OCI-LY3 (cell line): ENCODE results near the gene SSBP2.

ENCODE experiments used
- H2AFZ ChIP-seq: fragments of 200-600, 300-600 bp; shearing (Covaris generic); 2 replicates; pipeline ENCODE4 v1.6.0; 2014; ENCODE audit warnings: antibody characterized with exemption, low read depth, low read length
- H3K27ac ChIP-seq: fragments of 200-600, 300-600 bp; sonication (generic); 2 replicates; pipeline ENCODE4 v1.5.1; 2014; ENCODE audit warnings: mild to moderate bottlenecking, low read length, moderate library complexity, mixed read lengths
- H3K27me3 ChIP-seq: fragments of 200-600, 300-600 bp; sonication (generic); 2 replicates; pipeline ENCODE4 v1.6.1; 2014; ENCODE audit warnings: low read depth, low read length, mixed read lengths
- H3K36me3 ChIP-seq: fragments of 200-600, 300-600 bp; sonication (generic); replicated peaks from 2 replicates; pipeline ENCODE3; 2014; ENCODE audit warnings: low read depth, low read length, mixed read lengths
- H3K4me1 ChIP-seq: fragments of 300-600, 200-600 bp; sonication (generic); 2 replicates; pipeline ENCODE4 v1.6.1; 2014; ENCODE audit warnings: low read length, mixed read lengths
- H3K4me2 ChIP-seq: fragments of 200-600, 300-600 bp; sonication (generic); 2 replicates; pipeline ENCODE4 v1.6.1; 2014; ENCODE audit warnings: low read length, mixed read lengths
- H3K4me3 ChIP-seq: fragments of 300-600, 200-600 bp; sonication (generic); 2 replicates; pipeline ENCODE4 v1.5.1; 2014; ENCODE audit warnings: antibody characterized with exemption, mild to moderate bottlenecking, low read length, moderate library complexity
- H3K79me2 ChIP-seq: fragments of 300-600, 200-600 bp; shearing (Covaris generic); 2 replicates; pipeline ENCODE4 v1.6.1; 2014; ENCODE audit warnings: mild to moderate bottlenecking, low read length, mixed read lengths
- H3K9ac ChIP-seq: fragments of 300-600, 200-600 bp; shearing (Covaris generic); 2 replicates; pipeline ENCODE4 v1.6.0; 2014; ENCODE audit warnings: mild to moderate bottlenecking, low read length, moderate library complexity
- H3K9me3 ChIP-seq: fragments of 200-600, 300-600 bp; shearing (Covaris generic); 2 replicates; pipeline ENCODE4 v1.6.1; 2014; ENCODE audit warnings: low read length, mixed read lengths; ENCODE audit not compliant: insufficient read depth
- H4K20me1 ChIP-seq: fragments of 200-600, 300-600 bp; sonication (generic); 2 replicates; pipeline ENCODE4 v1.6.1; 2016; ENCODE audit warnings: low read length, mixed read lengths; ENCODE audit not compliant: insufficient read depth
- CTCF ChIP-seq: fragments of 200-600, 300-600 bp; sonication (generic); IDR thresholded peaks from 2 replicates; pipeline ENCODE4 v1.5.1; 2014; ENCODE audit warnings: antibody characterized with exemption, low read length, low read depth
- EZH2phosphoT487 ChIP-seq: fragments of 200-600 bp; shearing (Covaris generic); IDR thresholded peaks from 2 replicates; pipeline ENCODE4 v1.6.1; 2018; ENCODE audit warnings: antibody characterized with exemption, mixed run types, low read depth

Gene SSBP2

DNA sequence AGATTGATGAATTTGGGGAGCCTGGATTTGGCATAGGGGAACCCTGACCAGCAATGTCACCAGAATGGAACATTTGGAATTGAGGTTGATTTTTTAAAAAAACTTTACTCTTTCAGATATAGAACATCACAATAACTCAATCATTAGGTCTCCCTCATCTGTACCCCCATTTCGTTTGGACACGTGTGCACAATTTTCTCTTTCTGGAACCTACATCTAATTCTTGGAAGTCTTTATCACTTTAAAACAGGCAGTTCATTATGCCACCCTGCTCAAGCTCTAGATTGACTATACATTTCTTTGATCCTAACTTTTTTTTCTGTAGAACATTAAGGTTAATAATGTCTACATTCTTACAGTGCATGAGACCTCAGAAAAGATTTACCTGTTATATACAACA, 3.7 kb upstream of the SSBP2 start:
- H3K4me2 ChIP-seq = no peak overlapping the region
- no peaks in the 10 kb centered on the region for H3K9me3 ChIP-seq
- no peak overlapping the region for H3K27ac ChIP-seq
- no peaks in the 10 kb centered on the region for H4K20me1 ChIP-seq
- H3K27me3 ChIP-seq = no peaks in the 10 kb centered on the region
- H3K4me3 ChIP-seq = no peak overlapping the region
- no peak overlapping the region for H3K9ac ChIP-seq
- TF ChIP-seq EZH2phosphoT487 = no peak
- TF ChIP-seq CTCF = no peak
- peaks cover 4% of the 10 kb centered on the region; the same call in 1 of the 2 replicates for H3K4me1 ChIP-seq
- H3K36me3 ChIP-seq = no peaks in the 10 kb centered on the region
- no peaks in the 10 kb centered on the region for H3K79me2 ChIP-seq
- no peak overlapping the region for H2AFZ ChIP-seq

DNA sequence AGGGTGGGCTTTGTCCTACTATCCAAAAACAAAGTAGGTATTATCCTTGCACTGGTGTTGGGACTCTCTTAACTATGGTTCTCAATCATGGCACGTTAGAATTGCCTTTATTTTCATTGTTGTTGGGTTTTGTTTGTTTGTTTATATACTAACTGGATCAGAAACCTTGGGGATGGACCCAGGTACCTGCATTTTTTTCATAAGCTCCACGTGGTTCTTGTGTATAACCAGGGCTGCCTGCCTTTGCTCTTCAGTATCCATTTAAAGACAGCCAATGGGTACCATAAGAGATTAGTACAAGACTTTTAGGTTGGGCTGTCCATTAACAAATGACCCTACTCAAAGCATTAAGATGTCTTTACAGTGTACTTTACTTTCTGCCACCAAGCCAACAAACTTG, 2.5 kb upstream of the SSBP2 start:
- no peak overlapping the region for H3K27ac ChIP-seq
- H3K9ac ChIP-seq = no peak overlapping the region
- H2AFZ ChIP-seq = no peak overlapping the region
- no peaks in the 10 kb centered on the region for H3K9me3 ChIP-seq
- H3K4me1 ChIP-seq = peaks cover 10% of the 10 kb centered on the region
- H4K20me1 ChIP-seq = no peaks in the 10 kb centered on the region
- TF ChIP-seq EZH2phosphoT487 (no peak), CTCF (no peak)
- peaks cover 12% of the 10 kb centered on the region for H3K27me3 ChIP-seq
- H3K79me2 ChIP-seq = no peaks in the 10 kb centered on the region
- no peak overlapping the region for H3K4me2 ChIP-seq
- H3K36me3 ChIP-seq = no peaks in the 10 kb centered on the region
- no peak overlapping the region for H3K4me3 ChIP-seq

DNA sequence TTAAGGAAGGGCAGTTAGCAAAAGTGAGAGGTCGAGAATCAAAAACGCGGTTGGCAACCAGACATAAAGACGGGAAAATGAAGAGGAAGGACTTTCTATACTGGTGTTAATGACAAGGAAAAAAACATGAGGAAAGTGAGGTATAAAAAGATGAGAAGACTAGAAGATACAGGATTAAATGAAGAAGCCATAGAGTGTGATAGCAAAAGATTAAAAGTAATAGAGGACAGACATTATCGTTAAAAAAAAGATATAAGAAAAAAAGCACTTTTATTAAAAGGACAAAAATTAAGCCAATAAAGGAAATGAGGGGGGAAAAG, 1.7 kb upstream of the SSBP2 start:
- Histone ChIP-seq H2AFZ (no peak overlapping the region), H3K36me3 (no peaks in the 10 kb centered on the region), H3K4me3 (no peak overlapping the region), H3K9me3 (no peaks in the 10 kb centered on the region), H3K4me1 (peaks cover 10% of the 10 kb centered on the region), H3K27me3 (peaks cover 20% of the 10 kb centered on the region), H3K4me2 (peak overlapping the region; percentile 83; the same call in 1 of the 2 replicates), H3K79me2 (no peaks in the 10 kb centered on the region), H3K27ac (no peak overlapping the region), H3K9ac (no peak overlapping the region), H4K20me1 (no peaks in the 10 kb centered on the region)
- no peak for TF ChIP-seq CTCF
- no peak for TF ChIP-seq EZH2phosphoT487

DNA sequence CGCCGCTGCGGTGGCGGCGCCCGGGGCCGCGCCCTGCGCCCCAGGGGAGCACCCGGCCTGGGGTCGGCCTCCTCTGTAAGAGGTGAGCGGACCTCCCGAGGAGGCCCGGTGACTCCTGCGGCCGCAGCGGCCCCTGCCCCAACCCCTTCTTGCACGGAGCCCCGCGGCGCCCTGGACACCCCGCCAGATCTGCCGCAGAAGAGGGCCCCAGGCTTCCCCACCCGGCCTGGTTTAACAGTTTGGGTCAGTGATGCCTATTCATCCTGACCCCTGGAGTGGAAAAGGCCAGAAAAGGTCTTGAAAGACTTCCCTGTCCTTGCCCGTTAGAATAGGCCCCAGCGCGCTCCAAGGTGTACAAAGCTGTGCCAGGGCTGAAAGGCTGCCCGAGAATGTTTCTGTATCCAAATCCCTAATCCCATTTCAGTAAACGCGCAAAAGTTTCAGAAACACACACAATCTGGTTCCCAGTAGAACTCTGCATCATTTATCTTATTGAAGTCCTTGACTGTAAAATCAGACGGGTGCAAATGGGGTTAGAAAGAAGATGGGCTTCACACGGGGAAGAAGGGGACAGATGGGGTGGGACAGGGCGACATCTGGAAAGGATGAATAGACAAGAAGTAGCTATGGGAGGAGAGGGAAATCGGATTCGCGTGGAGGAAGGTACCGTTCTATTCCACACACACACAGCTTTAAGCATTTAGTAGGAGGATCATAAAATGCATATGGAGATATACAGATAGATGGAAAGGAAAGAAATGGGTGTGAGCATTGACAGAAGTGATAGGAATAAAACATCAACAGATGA, 1.1 kb upstream of the SSBP2 start:
- peak overlapping the region; percentile 61 for H3K27ac ChIP-seq
- peak overlapping the region; percentile 64 for H2AFZ ChIP-seq
- peak overlapping the region; percentile 83 for H3K4me2 ChIP-seq
- H3K27me3 ChIP-seq = peaks cover 25% of the 10 kb centered on the region
- H3K4me3 ChIP-seq = peak overlapping the region; percentile 87
- H3K36me3 ChIP-seq = no peaks in the 10 kb centered on the region
- TF ChIP-seq CTCF (no peak), EZH2phosphoT487 (no peak)
- H3K9me3 ChIP-seq = no peaks in the 10 kb centered on the region
- H3K4me1 ChIP-seq = peaks cover 10% of the 10 kb centered on the region
- no peaks in the 10 kb centered on the region for H4K20me1 ChIP-seq
- H3K79me2 ChIP-seq = no peaks in the 10 kb centered on the region
- H3K9ac ChIP-seq = peak overlapping the region; percentile 79
